SK-N-SH (cell line): Measurements from ENCODE around the gene ORMDL3. TPM values are rescaled to one million over a fixed set of nuclear protein-coding genes. Genes with fewer than 3 reads are reported as not detected.

ENCODE experiments used
- CTCF ChIA-PET: fragments of 300-600, 350-600 bp; formaldehyde crosslinking; extraction: SDS; loops from one replicate; lab custom pipeline; 2021; lab: Yijun Ruan, JAX
- POLR2A ChIA-PET: fragments of 350-600 bp; sonication (Branson Sonifier 250); formaldehyde crosslinking; extraction: SDS; loops from one replicate; lab custom pipeline; 2020; ENCODE audit warnings: antibody characterized with exemption, inconsistent platforms; lab: Yijun Ruan, JAX
- DNase-seq: peaks from one replicate; pipeline ENCODE4 v3.0.0; 2012
- H2AFZ ChIP-seq: fragments of 200-600 bp; sonication (generic); 2 replicates; pipeline ENCODE4 v1.8.1; 2016; ENCODE audit warnings: antibody characterized with exemption, mild to moderate bottlenecking, low read depth
- H3F3A ChIP-seq: fragments of 200-600 bp; sonication (generic); replicated peaks from 2 replicates; pipeline ENCODE3; 2016; ENCODE audit warnings: antibody characterized with exemption, mild to moderate bottlenecking; ENCODE audit not compliant: insufficient read depth
- H3K27ac ChIP-seq, 2 experiments: fragments of 200-500 bp in 1 of 2; fragments of 200-600 bp in 1 of 2; sonication (Bioruptor generic) in 1 of 2; sonication (generic), shearing (Covaris generic) in 1 of 2; 2 replicates each; pipeline versions ENCODE4 v1.5.1 to v1.6.1; 2014 to 2016; ENCODE audit warnings: low read depth in 2 of 2, inconsistent platforms in 1 of 2, low read length in 1 of 2, mild to moderate bottlenecking in 1 of 2, mixed read lengths in 1 of 2
- H3K27me3 ChIP-seq: fragments of 200-600 bp; sonication (generic), shearing (Covaris generic); 2 replicates; pipeline ENCODE4 v1.6.1; 2016; ENCODE audit warnings: mixed run types; ENCODE audit not compliant: insufficient read depth
- H3K36me3 ChIP-seq, 2 experiments: fragments of 200-500 bp in 1 of 2; fragments of 200-600 bp in 1 of 2; sonication (Bioruptor generic) in 1 of 2; sonication (generic) in 1 of 2; replicated peaks in 1 of 2; 2 replicates each; pipeline versions ENCODE3 to v1.5.1; 2014 to 2016; ENCODE audit warnings: low read length in 1 of 2, mild to moderate bottlenecking in 1 of 2; ENCODE audit not compliant: insufficient read depth in 2 of 2, control insufficient read depth in 1 of 2
- H3K4me1 ChIP-seq, 2 experiments: fragments of 200-500 bp in 1 of 2; fragments of 200-600 bp in 1 of 2; sonication (Bioruptor generic) in 1 of 2; sonication (generic), shearing (Covaris generic) in 1 of 2; 2 replicates each; pipeline versions ENCODE4 v1.5.1 to v1.6.1; 2014 to 2016; ENCODE audit warnings: low read depth in 1 of 2, low read length in 1 of 2, mixed run types in 1 of 2; ENCODE audit not compliant: insufficient read depth in 2 of 2, control insufficient read depth in 1 of 2
- H3K4me2 ChIP-seq: fragments of 200-600 bp; sonication (generic), shearing (Covaris generic); 2 replicates; pipeline ENCODE4 v1.6.1; 2017; ENCODE audit warnings: mixed run types
- H3K4me3 ChIP-seq, 2 experiments: fragments of 200-500 bp in 1 of 2; fragments of 200-600 bp in 1 of 2; sonication (Bioruptor generic) in 1 of 2; sonication (generic), shearing (Covaris generic) in 1 of 2; 2 replicates each; pipeline versions ENCODE4 v1.5.1 to v1.8.1; 2014 to 2016; ENCODE audit warnings: low read depth in 2 of 2, inconsistent platforms in 1 of 2, low read length in 1 of 2, mild to moderate bottlenecking in 1 of 2, mixed read lengths in 1 of 2, moderate library complexity in 1 of 2
- H3K79me2 ChIP-seq: fragments of 200-600 bp; sonication (generic); 2 replicates; pipeline ENCODE4 v1.8.1; 2017; ENCODE audit warnings: mild to moderate bottlenecking; ENCODE audit not compliant: insufficient read depth
- H3K9ac ChIP-seq: fragments of 200-600 bp; sonication (generic); 2 replicates; pipeline ENCODE4 v1.6.1; 2017; ENCODE audit warnings: mixed run types
- H3K9me2 ChIP-seq: fragments of 200-600 bp; sonication (generic); 2 replicates; pipeline ENCODE4 v1.6.1; 2017; ENCODE audit warnings: mixed run types
- H3K9me3 ChIP-seq: fragments of 200-600 bp; sonication (generic); 2 replicates; pipeline ENCODE4 v1.6.1; 2017; ENCODE audit warnings: mixed run types, mild to moderate bottlenecking, moderate library complexity
- H4K20me1 ChIP-seq: fragments of 200-600 bp; sonication (generic); 2 replicates; pipeline ENCODE4 v1.6.1; 2017; ENCODE audit warnings: mild to moderate bottlenecking, mixed run types; ENCODE audit not compliant: insufficient read depth
- CHD2 ChIP-seq: fragments of 150-350 bp; IDR thresholded peaks from 2 replicates; pipeline ENCODE4 v1.6.1; 2018; ENCODE audit warnings: low read length; ENCODE audit not compliant: partially characterized antibody
- EP300 ChIP-seq, 2 experiments: IDR thresholded peaks; 2 replicates each; pipeline versions ENCODE4 v1.4.0 to v1.6.1; 2012; ENCODE audit warnings: borderline replicate concordance in 1 of 2, low read depth in 1 of 2, low read length in 1 of 2
- GATA2 ChIP-seq: sonication (generic); formaldehyde crosslinking; IDR thresholded peaks from 2 replicates; pipeline ENCODE4 v1.5.0; 2020; ENCODE audit warnings: mild to moderate bottlenecking, missing genetic modification reagents
- MAX ChIP-seq: IDR thresholded peaks from 2 replicates; pipeline ENCODE4 v1.4.0; 2012; ENCODE audit warnings: low read depth
- MEF2A ChIP-seq: IDR thresholded peaks from 2 replicates; pipeline ENCODE4 v1.4.0; 2012; ENCODE audit warnings: low read depth, borderline replicate concordance
- MXI1 ChIP-seq: IDR thresholded peaks from 2 replicates; pipeline ENCODE4 v1.6.1; 2012; ENCODE audit warnings: mild to moderate bottlenecking, low read depth, low read length, improper control_type of control experiment
- NFIC ChIP-seq: IDR thresholded peaks from 2 replicates; pipeline ENCODE4 v1.4.0; 2012; ENCODE audit warnings: borderline replicate concordance
- RAD21 ChIP-seq: IDR thresholded peaks from 2 replicates; pipeline ENCODE4 v1.6.1; 2012; ENCODE audit warnings: mild to moderate bottlenecking, low read length
- RCOR1 ChIP-seq: fragments of 150-350 bp; IDR thresholded peaks from 2 replicates; pipeline ENCODE4 v1.6.1; 2017; ENCODE audit warnings: antibody characterized with exemption, low read length
- RFX5 ChIP-seq: IDR thresholded peaks from 2 replicates; pipeline ENCODE4 v1.6.1; 2012; ENCODE audit warnings: mild to moderate bottlenecking, improper control_type of control experiment, low read length
- RXRA ChIP-seq: IDR thresholded peaks from 2 replicates; pipeline ENCODE4 v1.4.0; 2012; ENCODE audit warnings: low read depth, mild to moderate bottlenecking, borderline replicate concordance
- SIN3A ChIP-seq: IDR thresholded peaks from 2 replicates; pipeline ENCODE4 v1.6.1; 2012; ENCODE audit warnings: low read depth, mild to moderate bottlenecking, low read length, moderate library complexity, borderline replicate concordance
- SMC3 ChIP-seq: IDR thresholded peaks from 2 replicates; pipeline ENCODE4 v1.6.1; 2012; ENCODE audit warnings: low read depth, low read length, improper control_type of control experiment
- WGBS: methylation state at CpG from one replicate; pipeline ENCODE4 v1.1.6; 2017; ENCODE audit warnings: low lambda C conversion rate; 5-methylcytosine and 5-hydroxymethylcytosine counted together
- polyA plus RNA-seq, 3 experiments: library from polyadenylated mRNA; depleted of rRNA; stranded (reverse); fragments of >200 nt; gene quantifications; 2 replicates each; pipeline ENCODE4 v1.2.3, GENCODE V29; 2012
- TF ChIP-seq, protein P1 (sequence below): IDR thresholded peaks from 2 replicates; pipeline ENCODE4; 2012
- TF ChIP-seq, protein P2 (sequence below): fragments of 150-350 bp; IDR thresholded peaks from 2 replicates; pipeline ENCODE4 v1.6.1; 2017; ENCODE audit warnings: antibody characterized with exemption, low read length, low read depth, borderline replicate concordance
- TF ChIP-seq, protein P3 (sequence below): IDR thresholded peaks from 2 replicates; pipeline ENCODE4 v1.6.1; 2012; ENCODE audit warnings: mild to moderate bottlenecking, low read depth, low read length, moderate library complexity
- TF ChIP-seq, protein P4 (sequence below): IDR thresholded peaks from 2 replicates; pipeline ENCODE4 v1.4.0; 2012; ENCODE audit warnings: low read depth, borderline replicate concordance

The ORMDL3 gene
- polyA plus RNA-seq, 1 of the 3 experiments (the other 2 are of a cell fraction) = 27.8 TPM

GRCh38 chr17:39973496-39973895, 46.1 kb upstream of the ORMDL3 start:
- 53% methylated on average over 2 of the region's 2 CpGs for WGBS
- no peaks in the 10 kb centered on the region for H3K79me2 ChIP-seq

GRCh38 chr17:39972271-39972670, 44.9 kb upstream of the ORMDL3 start:
- CTCF ChIA-PET = interaction anchor here (2.2 to 6.2 kb wide), 2 partner anchors 8 to 13 kb away, joined by 9 to 29 read pairs; partner anchors contain the start of gene PSMD3
- H3K36me3 ChIP-seq = no peaks in the 10 kb centered on the region
- no peak overlapping the region for H3K4me3 ChIP-seq
- H4K20me1 ChIP-seq = no peaks in the 10 kb centered on the region
- DNase-seq = no peak
- no peaks in the 10 kb centered on the region for H3F3A ChIP-seq
- POLR2A ChIA-PET = no interaction called here
- H3K79me2 ChIP-seq = no peaks in the 10 kb centered on the region
- H3K4me1 ChIP-seq = peaks cover 0 to 6% of the 10 kb centered on the region in 2 experiments; a peak in 1 of 4 replicates
- H2AFZ ChIP-seq = no peak overlapping the region
- TF ChIP-seq, protein P1, sequence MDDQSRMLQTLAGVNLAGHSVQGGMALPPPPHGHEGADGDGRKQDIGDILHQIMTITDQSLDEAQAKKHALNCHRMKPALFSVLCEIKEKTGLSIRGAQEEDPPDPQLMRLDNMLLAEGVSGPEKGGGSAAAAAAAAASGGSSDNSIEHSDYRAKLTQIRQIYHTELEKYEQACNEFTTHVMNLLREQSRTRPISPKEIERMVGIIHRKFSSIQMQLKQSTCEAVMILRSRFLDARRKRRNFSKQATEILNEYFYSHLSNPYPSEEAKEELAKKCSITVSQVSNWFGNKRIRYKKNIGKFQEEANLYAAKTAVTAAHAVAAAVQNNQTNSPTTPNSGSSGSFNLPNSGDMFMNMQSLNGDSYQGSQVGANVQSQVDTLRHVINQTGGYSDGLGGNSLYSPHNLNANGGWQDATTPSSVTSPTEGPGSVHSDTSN = no peak
- TF ChIP-seq, protein P2, sequence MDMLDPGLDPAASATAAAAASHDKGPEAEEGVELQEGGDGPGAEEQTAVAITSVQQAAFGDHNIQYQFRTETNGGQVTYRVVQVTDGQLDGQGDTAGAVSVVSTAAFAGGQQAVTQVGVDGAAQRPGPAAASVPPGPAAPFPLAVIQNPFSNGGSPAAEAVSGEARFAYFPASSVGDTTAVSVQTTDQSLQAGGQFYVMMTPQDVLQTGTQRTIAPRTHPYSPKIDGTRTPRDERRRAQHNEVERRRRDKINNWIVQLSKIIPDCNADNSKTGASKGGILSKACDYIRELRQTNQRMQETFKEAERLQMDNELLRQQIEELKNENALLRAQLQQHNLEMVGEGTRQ = no peak
- TF ChIP-seq RXRA = no peak
- TF ChIP-seq, protein P3, sequence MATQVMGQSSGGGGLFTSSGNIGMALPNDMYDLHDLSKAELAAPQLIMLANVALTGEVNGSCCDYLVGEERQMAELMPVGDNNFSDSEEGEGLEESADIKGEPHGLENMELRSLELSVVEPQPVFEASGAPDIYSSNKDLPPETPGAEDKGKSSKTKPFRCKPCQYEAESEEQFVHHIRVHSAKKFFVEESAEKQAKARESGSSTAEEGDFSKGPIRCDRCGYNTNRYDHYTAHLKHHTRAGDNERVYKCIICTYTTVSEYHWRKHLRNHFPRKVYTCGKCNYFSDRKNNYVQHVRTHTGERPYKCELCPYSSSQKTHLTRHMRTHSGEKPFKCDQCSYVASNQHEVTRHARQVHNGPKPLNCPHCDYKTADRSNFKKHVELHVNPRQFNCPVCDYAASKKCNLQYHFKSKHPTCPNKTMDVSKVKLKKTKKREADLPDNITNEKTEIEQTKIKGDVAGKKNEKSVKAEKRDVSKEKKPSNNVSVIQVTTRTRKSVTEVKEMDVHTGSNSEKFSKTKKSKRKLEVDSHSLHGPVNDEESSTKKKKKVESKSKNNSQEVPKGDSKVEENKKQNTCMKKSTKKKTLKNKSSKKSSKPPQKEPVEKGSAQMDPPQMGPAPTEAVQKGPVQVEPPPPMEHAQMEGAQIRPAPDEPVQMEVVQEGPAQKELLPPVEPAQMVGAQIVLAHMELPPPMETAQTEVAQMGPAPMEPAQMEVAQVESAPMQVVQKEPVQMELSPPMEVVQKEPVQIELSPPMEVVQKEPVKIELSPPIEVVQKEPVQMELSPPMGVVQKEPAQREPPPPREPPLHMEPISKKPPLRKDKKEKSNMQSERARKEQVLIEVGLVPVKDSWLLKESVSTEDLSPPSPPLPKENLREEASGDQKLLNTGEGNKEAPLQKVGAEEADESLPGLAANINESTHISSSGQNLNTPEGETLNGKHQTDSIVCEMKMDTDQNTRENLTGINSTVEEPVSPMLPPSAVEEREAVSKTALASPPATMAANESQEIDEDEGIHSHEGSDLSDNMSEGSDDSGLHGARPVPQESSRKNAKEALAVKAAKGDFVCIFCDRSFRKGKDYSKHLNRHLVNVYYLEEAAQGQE = no peak
- no peak for TF ChIP-seq MXI1
- no peak for TF ChIP-seq EP300 (IDR thresholded peaks at IDR 0.05; ENCODE audit: borderline replicate concordance in 1 of 2, low read depth in 1 of 2, low read length in 1 of 2)
- no peak for TF ChIP-seq SMC3
- no peak for TF ChIP-seq CHD2
- no peak for TF ChIP-seq RCOR1
- TF ChIP-seq RFX5 = no peak
- TF ChIP-seq, protein P4, sequence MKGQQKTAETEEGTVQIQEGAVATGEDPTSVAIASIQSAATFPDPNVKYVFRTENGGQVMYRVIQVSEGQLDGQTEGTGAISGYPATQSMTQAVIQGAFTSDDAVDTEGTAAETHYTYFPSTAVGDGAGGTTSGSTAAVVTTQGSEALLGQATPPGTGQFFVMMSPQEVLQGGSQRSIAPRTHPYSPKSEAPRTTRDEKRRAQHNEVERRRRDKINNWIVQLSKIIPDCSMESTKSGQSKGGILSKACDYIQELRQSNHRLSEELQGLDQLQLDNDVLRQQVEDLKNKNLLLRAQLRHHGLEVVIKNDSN = no peak
- H3K9me2 ChIP-seq = no peaks in the 10 kb centered on the region
- H3K9me3 ChIP-seq = no peaks in the 10 kb centered on the region
- no peaks in the 10 kb centered on the region for H3K27me3 ChIP-seq
- H3K4me2 ChIP-seq = no peak overlapping the region
- no peak overlapping the region for H3K9ac ChIP-seq
- 32% methylated on average over 3 of the region's 3 CpGs for WGBS
- H3K27ac ChIP-seq = no peak overlapping the region

More at GRCh38 chr17:39973496-39973895, 46.1 kb upstream of the ORMDL3 start:
- peaks cover 0 to 6% of the 10 kb centered on the region in 2 experiments; a peak in 1 of 4 replicates for H3K4me1 ChIP-seq
- no peaks in the 10 kb centered on the region for H3K9me3 ChIP-seq
- POLR2A ChIA-PET = no interaction called here
- no peak overlapping the region for H3K27ac ChIP-seq
- no peak for DNase-seq
- no peaks in the 10 kb centered on the region for H3K27me3 ChIP-seq
- no peak overlapping the region for H3K9ac ChIP-seq
- H3K4me2 ChIP-seq = peak overlapping the region; percentile 16; the same call in 1 of the 2 replicates
- H2AFZ ChIP-seq = peak overlapping the region; percentile 74; the same call in 1 of the 2 replicates
- TF ChIP-seq RFX5 = no peak
- TF ChIP-seq, protein P4 = no peak
- TF ChIP-seq EP300 (IDR thresholded peaks at IDR 0.05; ENCODE audit: borderline replicate concordance in 1 of 2, low read depth in 1 of 2, low read length in 1 of 2) = no peak
- TF ChIP-seq SIN3A = no peak
- TF ChIP-seq GATA2 (CRISPR knock-in tag) = no peak
- no peak for TF ChIP-seq MAX
- TF ChIP-seq RXRA = no peak
- TF ChIP-seq SMC3 = no peak
- no peak for TF ChIP-seq NFIC
- TF ChIP-seq RAD21 = no peak
- no peak for TF ChIP-seq MEF2A
- TF ChIP-seq RCOR1 = no peak
- no peaks in the 10 kb centered on the region for H3K9me2 ChIP-seq
- no peaks in the 10 kb centered on the region for H3K36me3 ChIP-seq
- H4K20me1 ChIP-seq = no peaks in the 10 kb centered on the region
- CTCF ChIA-PET = interaction anchor here (0.6 to 1.0 kb wide), 2 partner anchors 352 to 1567 kb away, joined by 3 read pairs; no protein-coding TSS in a partner anchor
- no peak overlapping the region for H3K4me3 ChIP-seq
- peaks cover 11% of the 10 kb centered on the region for H3F3A ChIP-seq
